H1 (cell line): ENCODE data around the gene VWA3B. TPM values are rescaled to one million over a fixed set of nuclear protein-coding genes. Genes with fewer than 3 reads are reported as not detected.

Source experiments
- ATF2 ChIP-seq: IDR thresholded peaks from 2 replicates; pipeline ENCODE4 v1.6.1; 2012; ENCODE audit warnings: low read length, inconsistent platforms
- PHF8 ChIP-seq: fragments of 200-600 bp; sonication (generic); conservative IDR thresholded peaks from 2 replicates; pipeline ENCODE4 v1.7.1; 2012; ENCODE audit warnings: low read depth, mild to moderate bottlenecking, inconsistent platforms, low read length, moderate library complexity
- RAD21 ChIP-seq, 2 experiments: IDR thresholded peaks in 1 of 2; conservative IDR thresholded peaks in 1 of 2; 2 replicates each; pipeline ENCODE4 v1.6.1; 2011; ENCODE audit warnings: low read depth in 2 of 2, low read length in 2 of 2, improper control_type of control experiment in 1 of 2, inconsistent platforms in 1 of 2, mild to moderate bottlenecking in 1 of 2, moderate library complexity in 1 of 2
- polyA plus RNA-seq, 7 experiments: library from polyadenylated mRNA; depleted of rRNA in 3 of 7; stranded (reverse) in 5 of 7; unstranded in 2 of 7; fragments of >200 nt in 5 of 7; fragments of 200-250 nt in 2 of 7; gene quantifications; 1 replicate in 5 of 7; 2 replicates in 1 of 7; 4 replicates in 1 of 7; pipeline versions ENCODE4 v1.2.1 to v1.2.3, GENCODE V29; 2011 to 2013; ENCODE audit warnings: missing spikeins in 2 of 7, mixed read lengths in 2 of 7
- total RNA-seq: library from RNA; stranded (reverse); fragmentation: NEBNext Ultra II Directional; extraction: Animal tissue kit (Norgen Biotek cat#: 25700); gene quantifications from 2 replicates; pipeline ENCODE4 v1.2.1, GENCODE V29; 2021

VWA3B gene
- total and polyA plus RNA-seq, 2 of the 8 experiments (the other 6 are each of a cell fraction or from before 2014, with no cell fraction given), result not detected

GRCh38 chr2:98149333-98149697 is 62.3 kb downstream of the VWA3B start (continued):
- TF ChIP-seq ATF2, result no peak
- TF ChIP-seq RAD21 (IDR thresholded peaks at IDR 0.05 in 1 of 2, conservative IDR thresholded peaks at IDR 0.05 in 1 of 2; ENCODE audit: low read depth in 2 of 2, low read length in 2 of 2), result no peak
- no peak for TF ChIP-seq PHF8
